Osteoblast (primary cell): ENCODE measurements around the gene PTPRCAP. TPM values are rescaled to one million over a fixed set of nuclear protein-coding genes. Genes with fewer than 3 reads are reported as not detected.

Source experiments
- DNase-seq: peaks from one replicate; pipeline ENCODE4 v3.0.0; 2011; ENCODE audit warnings: low spot score, mixed read lengths; ENCODE audit not compliant: insufficient read length; ENCODE audit errors: missing footprints
- H2AFZ ChIP-seq: 2 replicates; pipeline ENCODE4 v1.6.0; 2011; ENCODE audit warnings: mild to moderate bottlenecking, low read length
- H3K27ac ChIP-seq: 2 replicates; pipeline ENCODE4 v1.5.1; 2011; ENCODE audit warnings: mild to moderate bottlenecking, low read depth, low read length, moderate library complexity
- H3K27me3 ChIP-seq: 2 replicates; pipeline ENCODE4 v1.6.0; 2012; ENCODE audit warnings: mild to moderate bottlenecking, control low read depth, inconsistent platforms, low read length, moderate library complexity; ENCODE audit not compliant: insufficient read depth
- H3K36me3 ChIP-seq: 2 replicates; pipeline ENCODE4 v1.5.1; 2011; ENCODE audit warnings: mild to moderate bottlenecking, low read length, control low read depth, moderate library complexity; ENCODE audit not compliant: insufficient read depth
- H3K4me1 ChIP-seq: 2 replicates; pipeline ENCODE4 v1.5.1; 2011; ENCODE audit warnings: mild to moderate bottlenecking, low read length, control low read depth, moderate library complexity; ENCODE audit not compliant: insufficient read depth
- H3K4me2 ChIP-seq: 2 replicates; pipeline ENCODE4 v1.6.0; 2011; ENCODE audit warnings: mild to moderate bottlenecking, low read length; ENCODE audit not compliant: insufficient read depth
- H3K4me3 ChIP-seq: fragments of 200-600 bp; sonication (generic); 3 replicates; pipeline ENCODE4 v1.5.1; 2012; ENCODE audit warnings: mild to moderate bottlenecking, low read length, inconsistent platforms; ENCODE audit not compliant: insufficient read depth
- H3K79me2 ChIP-seq: 2 replicates; pipeline ENCODE4 v1.6.0; 2012; ENCODE audit warnings: mild to moderate bottlenecking, low read length, control low read depth, inconsistent platforms; ENCODE audit not compliant: insufficient read depth
- H3K9me3 ChIP-seq: 2 replicates; pipeline ENCODE4 v1.5.1; 2011; ENCODE audit warnings: low read depth, low read length, control low read depth
- H4K20me1 ChIP-seq: 2 replicates; pipeline ENCODE4 v1.6.0; 2012; ENCODE audit warnings: mild to moderate bottlenecking, low read length, control low read depth; ENCODE audit not compliant: insufficient read depth
- total RNA-seq: library from RNA; depleted of rRNA; stranded (reverse); fragments of >200 nt; gene quantifications from 2 replicates; pipeline ENCODE4 v1.2.3, GENCODE V29; 2012
- TF ChIP-seq, protein P1 (sequence below): IDR thresholded peaks from 2 replicates; pipeline ENCODE4 v1.5.1; 2011; ENCODE audit warnings: mild to moderate bottlenecking, low read depth, low read length, moderate library complexity; ENCODE audit errors: extremely low read depth

The PTPRCAP gene
- total RNA-seq, 1 donor: 0.36 TPM

DNA sequence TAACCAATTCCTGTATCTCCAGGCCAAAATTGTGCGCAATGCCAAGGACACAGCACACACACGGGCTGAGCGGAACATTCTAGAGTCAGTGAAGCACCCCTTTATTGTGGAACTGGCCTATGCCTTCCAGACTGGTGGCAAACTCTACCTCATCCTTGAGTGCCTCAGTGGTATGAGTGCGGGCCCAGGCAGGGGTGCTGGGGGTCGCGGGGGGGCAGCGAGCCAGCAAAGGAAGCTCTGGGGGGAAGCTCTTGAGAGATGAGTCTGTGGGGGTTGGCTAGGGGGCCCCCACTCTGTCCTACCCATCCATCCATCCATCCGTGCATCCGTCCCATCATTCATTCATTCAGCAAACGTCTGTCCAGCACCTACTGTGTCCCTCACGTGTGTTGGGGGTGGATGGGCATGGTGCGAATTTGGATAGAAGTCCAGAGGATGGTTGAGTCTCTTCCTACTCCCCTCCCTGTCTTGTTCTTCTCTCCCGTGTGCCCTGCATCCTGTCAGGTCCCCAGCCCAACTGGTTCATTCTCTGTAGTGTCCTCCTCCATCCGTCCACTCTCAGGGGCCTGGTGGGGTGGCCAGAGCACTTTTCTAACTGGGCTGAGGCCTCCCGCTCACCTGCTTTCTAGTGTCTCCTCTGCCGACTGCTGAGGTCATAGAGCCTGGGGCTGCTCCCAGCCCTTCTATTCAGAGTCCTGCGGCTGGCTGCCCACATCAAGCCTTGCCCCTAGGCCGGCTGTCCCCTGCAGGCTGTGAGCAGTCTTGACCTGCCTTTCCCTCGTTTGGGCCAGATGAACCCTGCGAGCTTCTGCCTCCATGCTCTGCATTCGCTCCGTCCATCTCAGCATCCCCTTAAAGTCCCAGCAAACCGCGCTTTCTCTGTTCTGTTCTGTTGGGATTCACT is 5.9 kb downstream of the PTPRCAP start:
- no peak for DNase-seq
- H3K4me1 ChIP-seq: peaks cover 12% of the 10 kb centered on the region
- H3K9me3 ChIP-seq: no peaks in the 10 kb centered on the region
- H3K4me2 ChIP-seq: no peak overlapping the region
- no peaks in the 10 kb centered on the region for H3K27me3 ChIP-seq
- TF ChIP-seq, protein P1, sequence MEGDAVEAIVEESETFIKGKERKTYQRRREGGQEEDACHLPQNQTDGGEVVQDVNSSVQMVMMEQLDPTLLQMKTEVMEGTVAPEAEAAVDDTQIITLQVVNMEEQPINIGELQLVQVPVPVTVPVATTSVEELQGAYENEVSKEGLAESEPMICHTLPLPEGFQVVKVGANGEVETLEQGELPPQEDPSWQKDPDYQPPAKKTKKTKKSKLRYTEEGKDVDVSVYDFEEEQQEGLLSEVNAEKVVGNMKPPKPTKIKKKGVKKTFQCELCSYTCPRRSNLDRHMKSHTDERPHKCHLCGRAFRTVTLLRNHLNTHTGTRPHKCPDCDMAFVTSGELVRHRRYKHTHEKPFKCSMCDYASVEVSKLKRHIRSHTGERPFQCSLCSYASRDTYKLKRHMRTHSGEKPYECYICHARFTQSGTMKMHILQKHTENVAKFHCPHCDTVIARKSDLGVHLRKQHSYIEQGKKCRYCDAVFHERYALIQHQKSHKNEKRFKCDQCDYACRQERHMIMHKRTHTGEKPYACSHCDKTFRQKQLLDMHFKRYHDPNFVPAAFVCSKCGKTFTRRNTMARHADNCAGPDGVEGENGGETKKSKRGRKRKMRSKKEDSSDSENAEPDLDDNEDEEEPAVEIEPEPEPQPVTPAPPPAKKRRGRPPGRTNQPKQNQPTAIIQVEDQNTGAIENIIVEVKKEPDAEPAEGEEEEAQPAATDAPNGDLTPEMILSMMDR: no peak
- H4K20me1 ChIP-seq: no peaks in the 10 kb centered on the region
- H2AFZ ChIP-seq: no peak overlapping the region
- H3K36me3 ChIP-seq: peaks cover 34% of the 10 kb centered on the region
- no peak overlapping the region for H3K27ac ChIP-seq
- peaks cover 25% of the 10 kb centered on the region for H3K79me2 ChIP-seq
- no peak overlapping the region for H3K4me3 ChIP-seq

DNA sequence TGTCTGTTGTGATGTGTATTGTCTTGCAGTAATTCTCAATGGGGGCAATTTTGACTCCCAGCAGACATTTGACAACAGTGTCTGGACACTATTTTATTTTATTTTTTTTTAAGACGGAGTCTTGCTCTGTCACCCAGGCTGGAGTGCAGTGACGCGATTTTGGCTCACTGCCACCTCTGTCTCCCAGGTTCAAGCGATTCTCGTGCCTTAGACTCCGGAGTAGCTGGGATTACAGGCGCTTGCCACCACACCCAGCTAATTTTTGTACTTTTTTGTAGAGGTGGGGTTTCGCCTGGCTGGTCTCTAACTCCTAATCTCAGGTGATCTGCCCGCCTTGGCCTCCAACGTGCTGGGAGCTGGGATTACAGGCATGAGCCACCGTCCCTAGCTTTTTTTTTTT is 7.8 kb downstream of the PTPRCAP start:
- Histone ChIP-seq H3K4me3 (no peak overlapping the region), H3K4me2 (peak overlapping the region; percentile 87), H3K27me3 (no peaks in the 10 kb centered on the region)

DNA sequence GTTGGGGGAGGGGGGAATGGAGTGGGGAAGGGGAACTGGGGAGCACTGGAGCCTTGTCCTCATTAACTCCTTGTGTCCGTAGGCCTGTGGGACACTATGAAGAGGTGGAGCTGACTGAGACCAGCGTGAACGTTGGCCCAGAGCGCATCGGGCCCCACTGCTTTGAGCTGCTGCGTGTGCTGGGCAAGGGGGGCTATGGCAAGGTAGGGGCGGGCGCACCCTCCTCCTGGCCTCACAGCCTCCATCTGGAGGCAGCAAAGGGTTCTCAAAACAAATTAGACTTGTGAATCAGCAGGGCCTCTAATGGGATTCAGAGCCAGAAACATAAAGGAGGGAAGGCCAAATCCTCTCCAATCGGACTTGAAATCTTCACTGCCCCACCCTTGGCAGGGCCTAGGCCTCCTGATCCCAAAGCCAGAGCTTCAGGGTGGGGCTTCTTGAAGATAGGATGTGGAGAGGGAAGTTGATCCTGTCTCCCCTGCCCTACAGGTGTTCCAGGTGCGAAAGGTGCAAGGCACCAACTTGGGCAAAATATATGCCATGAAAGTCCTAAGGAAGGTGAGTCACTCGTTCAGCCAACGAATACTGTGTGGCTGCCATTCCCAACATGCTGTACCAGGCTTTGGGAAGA is 8.3 kb downstream of the PTPRCAP start:
- peak overlapping the region; percentile 84 for H3K27ac ChIP-seq
- H2AFZ ChIP-seq: no peak overlapping the region
- H3K4me3 ChIP-seq: peak overlapping the region; percentile 79
- H3K4me1 ChIP-seq: peaks cover 12% of the 10 kb centered on the region
- H3K4me2 ChIP-seq: peak overlapping the region; percentile 87
- TF ChIP-seq, protein P1: no peak
- no peaks in the 10 kb centered on the region for H4K20me1 ChIP-seq
- H3K27me3 ChIP-seq: no peaks in the 10 kb centered on the region
- H3K36me3 ChIP-seq: peaks cover 34% of the 10 kb centered on the region
- peaks cover 25% of the 10 kb centered on the region for H3K79me2 ChIP-seq
- no peak for DNase-seq
- H3K9me3 ChIP-seq: no peaks in the 10 kb centered on the region

More for the DNA sequence above, 7.8 kb downstream of the PTPRCAP start:
- Histone ChIP-seq H3K36me3 (peaks cover 34% of the 10 kb centered on the region), H2AFZ (no peak overlapping the region), H3K4me1 (peaks cover 12% of the 10 kb centered on the region), H3K27ac (no peak overlapping the region), H3K9me3 (no peaks in the 10 kb centered on the region), H4K20me1 (no peaks in the 10 kb centered on the region), H3K79me2 (peaks cover 25% of the 10 kb centered on the region)
- TF ChIP-seq, protein P1: no peak
- no peak for DNase-seq
